ENCODE results near the gene NTPCR.
"Not testable (repeated sequence)": the region's sequence is repeated elsewhere in the genome, so short reads cannot be mapped to it uniquely, and the experiment has no call there.

The NTPCR gene, protein sequence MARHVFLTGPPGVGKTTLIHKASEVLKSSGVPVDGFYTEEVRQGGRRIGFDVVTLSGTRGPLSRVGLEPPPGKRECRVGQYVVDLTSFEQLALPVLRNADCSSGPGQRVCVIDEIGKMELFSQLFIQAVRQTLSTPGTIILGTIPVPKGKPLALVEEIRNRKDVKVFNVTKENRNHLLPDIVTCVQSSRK

GRCh38 chr1:232950197-232951176 lies at the start of gene NTPCR:
TSS of gene NTPCR (plus strand) at chr1:232950611. CDS start at chr1:232950711, 100 bp downstream.
- DNase-seq (ENCODE audit: low spot score), result peak; percentile 91

DNA sequence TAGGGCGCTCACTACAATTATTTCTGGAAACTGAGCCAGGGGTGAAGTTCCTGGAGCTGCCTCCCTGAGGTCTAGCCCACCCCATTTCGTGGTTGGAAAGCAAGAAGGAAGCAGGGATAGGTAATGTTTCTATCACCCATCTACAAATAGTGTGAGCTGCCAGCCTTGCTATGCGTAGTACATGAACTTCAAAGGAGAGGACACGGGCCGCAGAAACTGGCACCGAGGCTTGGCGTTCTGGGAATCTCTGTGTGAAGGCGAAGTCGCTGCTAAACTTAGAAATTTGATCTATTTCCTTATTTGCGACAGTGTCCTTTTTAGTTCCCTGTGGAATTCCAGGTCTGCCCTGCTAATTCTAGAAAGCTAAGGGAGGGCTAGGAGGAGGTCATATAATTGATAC lies 49.6 kb upstream of the NTPCR start:
- no peak for DNase-seq (ENCODE audit: low spot score)

DNA sequence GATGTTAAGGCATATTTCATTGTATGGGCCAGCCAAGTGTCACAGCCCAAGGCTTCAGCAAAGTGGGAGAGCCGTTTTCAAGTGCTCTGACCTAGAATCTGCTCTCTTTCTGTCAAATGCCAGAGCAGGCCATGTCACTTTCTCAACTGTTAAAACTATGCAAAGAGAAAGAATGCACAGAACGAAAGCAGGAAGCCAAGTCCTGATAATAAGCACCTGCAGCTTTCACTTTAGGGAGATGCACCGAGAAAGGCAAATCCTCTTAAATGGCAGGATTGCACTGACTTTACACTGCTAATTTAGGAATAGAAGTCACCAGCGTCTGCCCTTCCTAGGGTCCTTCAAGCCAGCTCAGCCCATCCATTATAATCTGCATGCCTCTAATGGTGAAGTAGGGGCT lies 49.2 kb upstream of the NTPCR start:
- DNase-seq (ENCODE audit: low spot score), result no peak

- DNase-seq (ENCODE audit: low spot score), result no peak
Observed at GRCh38 chr1:232902774-232903350, 47.5 kb upstream of the NTPCR start.

DNA sequence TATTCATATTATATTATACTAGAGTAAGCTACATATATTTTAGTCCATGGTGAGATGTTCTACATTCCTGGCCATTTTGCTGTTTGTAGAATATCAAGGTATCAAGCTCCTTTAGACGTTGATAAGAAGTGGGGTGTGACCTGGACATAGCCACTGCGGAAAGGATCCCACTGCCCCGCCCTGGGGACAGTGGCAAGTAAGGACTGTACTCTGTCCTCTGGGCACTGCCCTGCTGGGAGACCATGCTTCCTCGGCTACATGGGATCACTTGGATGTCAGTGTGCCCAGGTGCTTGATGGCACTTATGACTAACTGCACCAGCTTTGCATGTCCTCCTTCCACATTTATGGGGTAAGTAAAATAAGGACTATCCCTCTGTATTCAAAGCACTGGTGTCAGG lies 46.3 kb upstream of the NTPCR start:
- DNase-seq (ENCODE audit: low spot score), result no peak

DNA sequence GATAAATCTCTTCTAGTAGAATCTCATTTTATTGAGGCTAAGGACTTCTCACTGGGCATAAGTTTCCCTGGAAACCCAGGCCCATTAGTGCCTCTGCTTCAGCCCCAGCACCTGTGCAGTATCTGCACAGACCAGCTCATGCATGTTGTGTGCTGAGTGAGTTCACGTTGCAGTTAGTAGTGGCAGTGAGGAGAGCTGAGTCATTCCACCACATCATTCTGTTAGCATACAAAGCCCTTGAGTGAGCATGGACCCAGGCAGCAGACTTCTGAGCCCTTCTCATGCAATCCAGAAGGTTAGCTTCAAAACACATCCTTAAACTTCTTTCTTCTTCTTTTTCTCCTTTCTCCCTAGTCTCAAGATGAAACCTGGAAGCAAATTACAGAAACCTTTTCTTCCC lies 45.8 kb upstream of the NTPCR start:
- no peak for DNase-seq (ENCODE audit: low spot score)

GRCh38 chr1:232905331-232906034 lies 44.9 kb upstream of the NTPCR start:
- DNase-seq (ENCODE audit: low spot score), result no peak

DNA sequence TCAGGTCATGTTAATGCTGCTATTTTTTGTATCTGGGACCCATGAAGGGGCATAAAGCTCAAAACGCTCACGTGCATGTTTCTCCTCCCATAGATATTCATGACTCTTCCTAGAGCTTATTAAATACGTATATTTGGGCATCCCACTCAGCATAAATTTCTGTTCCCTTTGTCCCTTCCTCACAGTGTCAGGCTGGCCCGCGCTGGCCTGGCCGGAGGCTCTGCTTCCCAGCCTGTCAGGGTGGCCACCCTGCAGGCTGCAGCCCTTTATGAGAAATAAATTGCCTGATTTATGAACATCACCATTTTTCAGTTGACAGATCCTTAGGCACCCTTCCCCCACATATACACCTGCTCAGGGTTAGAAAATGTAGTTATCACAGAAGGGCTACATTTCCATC lies 44.0 kb upstream of the NTPCR start:
- no peak for DNase-seq (ENCODE audit: low spot score)

DNA sequence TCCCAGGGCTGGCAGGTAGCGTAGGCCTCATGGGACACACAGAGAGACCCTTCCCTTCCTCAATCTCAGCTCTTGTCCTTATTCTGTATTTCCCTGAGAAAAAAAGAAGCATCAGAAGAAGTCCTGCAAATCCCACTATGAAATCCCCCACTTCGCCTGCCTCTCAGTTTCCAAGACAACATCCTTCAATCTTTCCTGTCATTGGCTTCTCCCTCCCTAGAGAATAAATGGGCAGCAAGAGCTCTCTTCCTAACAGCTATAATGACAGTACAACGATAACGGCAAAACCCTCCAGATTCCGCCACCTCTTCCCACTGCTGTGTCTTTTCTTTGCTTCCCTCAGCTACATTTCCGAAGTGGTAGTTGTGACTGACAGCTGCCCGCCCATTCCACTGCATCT lies 41.6 kb upstream of the NTPCR start:
- DNase-seq (ENCODE audit: low spot score), result no peak

DNA sequence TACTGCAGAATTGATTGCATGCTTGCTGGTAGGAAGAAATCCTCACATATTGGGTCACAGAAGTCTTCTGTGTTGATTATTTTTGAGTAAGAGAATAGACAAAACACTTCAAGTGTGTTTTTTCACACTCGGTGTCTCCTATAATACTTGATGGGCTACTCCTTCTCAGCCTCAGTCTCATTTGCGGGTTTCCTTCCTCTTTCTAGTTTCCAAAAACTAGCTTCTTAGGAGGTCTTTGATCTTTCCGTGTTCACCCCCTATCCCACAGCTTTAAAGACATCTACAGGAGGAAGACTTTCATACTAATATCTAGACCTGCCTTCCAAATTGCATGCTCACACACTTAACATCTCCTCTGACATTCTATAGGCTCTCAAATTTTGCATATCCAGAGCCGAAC lies 40.7 kb upstream of the NTPCR start:
- DNase-seq (ENCODE audit: low spot score), result no peak

GRCh38 chr1:232911027-232911599 lies 39.3 kb upstream of the NTPCR start:
- DNase-seq (ENCODE audit: low spot score), result no peak

DNA sequence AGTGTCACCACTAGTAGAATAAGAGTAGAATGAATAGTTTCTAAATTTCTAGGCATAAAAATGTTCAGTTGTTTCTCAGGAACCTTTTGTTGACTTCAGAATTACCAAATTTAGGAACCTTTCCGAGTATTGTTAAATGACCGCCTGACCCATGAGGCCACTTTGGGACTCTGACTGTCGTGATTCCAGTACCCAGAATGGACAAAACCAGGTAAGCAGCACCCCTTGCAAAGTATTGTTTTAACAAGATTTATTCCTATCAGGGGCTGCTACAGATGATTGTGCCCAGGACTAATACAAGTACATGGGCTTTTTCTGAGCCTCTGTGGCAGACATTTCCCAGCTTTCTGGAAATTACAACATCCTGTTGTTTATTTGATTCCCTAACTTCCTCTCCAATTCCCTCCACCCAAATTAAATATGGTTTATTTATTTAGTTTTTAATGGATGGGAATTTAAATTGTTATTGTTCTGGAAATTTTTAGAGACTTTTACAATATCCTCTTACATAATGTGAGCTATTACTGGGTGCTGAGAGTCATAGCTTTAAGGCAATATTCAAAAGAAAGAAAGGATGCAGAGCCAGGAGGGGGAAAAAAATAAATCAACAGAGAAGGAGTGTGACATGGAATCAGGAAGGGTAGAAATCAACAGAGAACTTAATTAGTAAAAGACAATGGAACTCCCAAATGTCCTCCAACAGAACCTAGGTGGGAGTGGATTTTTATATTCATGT lies 37.4 kb upstream of the NTPCR start:
- DNase-seq (ENCODE audit: low spot score), result no peak

DNA sequence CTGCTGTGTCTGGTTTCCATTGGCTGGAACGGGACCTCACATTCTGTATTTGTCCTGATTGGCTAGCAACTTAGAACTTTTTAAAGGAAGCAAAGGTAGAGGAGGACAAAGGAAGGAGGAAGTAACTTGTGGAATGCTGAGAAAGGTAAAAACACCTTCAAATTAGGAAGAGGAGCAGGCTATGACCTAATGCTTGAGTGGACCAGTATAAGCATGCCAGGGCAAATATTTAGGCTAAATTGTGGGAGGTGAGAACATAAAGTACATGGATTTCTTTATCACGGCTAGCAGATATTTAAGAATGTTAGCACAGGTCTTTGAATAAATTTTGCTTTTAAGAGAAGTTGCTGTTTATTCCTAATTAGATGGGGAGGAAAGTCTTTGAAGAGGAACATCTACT lies 36.1 kb upstream of the NTPCR start:
- DNase-seq (ENCODE audit: low spot score), result not testable (repeated sequence)

DNA sequence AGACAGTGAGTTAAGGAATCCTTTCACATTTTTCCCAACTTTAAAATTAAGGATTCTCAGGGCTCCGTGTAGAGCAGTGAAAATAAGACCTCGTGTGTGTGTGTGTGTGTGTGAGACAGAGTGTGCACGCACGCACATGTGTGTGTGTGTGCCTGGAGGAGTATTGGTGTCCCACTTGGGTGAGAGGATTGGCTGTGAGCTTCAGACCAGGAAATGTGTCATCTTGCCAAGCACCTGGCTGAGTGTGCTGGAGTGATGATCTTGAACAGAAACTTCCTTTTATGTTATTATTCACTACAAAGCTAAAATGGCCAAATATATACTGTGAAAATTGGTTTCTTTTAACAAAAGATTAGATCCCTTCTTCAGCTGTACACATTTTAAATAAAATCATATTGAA lies 35.2 kb upstream of the NTPCR start:
- DNase-seq (ENCODE audit: low spot score), result no peak

DNA sequence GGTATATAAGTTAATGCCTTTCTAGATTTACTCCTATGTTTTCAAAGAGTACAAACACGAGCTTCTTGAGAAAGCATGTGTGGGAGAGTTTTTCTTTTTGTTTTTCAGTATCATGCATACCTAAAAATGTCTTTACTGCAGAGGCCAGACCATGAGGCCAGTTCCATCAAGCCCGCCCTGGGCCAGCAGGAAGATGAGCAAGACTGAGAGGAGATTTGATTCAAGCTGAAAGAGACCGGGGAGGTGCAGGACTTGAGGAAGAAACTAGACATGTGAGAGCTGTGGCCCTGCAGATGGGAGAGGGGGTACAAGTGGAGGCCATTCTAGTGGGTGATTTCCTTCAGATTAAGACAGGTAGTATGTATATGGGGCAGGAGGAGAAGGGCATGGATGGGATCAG lies 33.4 kb upstream of the NTPCR start:
- DNase-seq (ENCODE audit: low spot score), result no peak

DNA sequence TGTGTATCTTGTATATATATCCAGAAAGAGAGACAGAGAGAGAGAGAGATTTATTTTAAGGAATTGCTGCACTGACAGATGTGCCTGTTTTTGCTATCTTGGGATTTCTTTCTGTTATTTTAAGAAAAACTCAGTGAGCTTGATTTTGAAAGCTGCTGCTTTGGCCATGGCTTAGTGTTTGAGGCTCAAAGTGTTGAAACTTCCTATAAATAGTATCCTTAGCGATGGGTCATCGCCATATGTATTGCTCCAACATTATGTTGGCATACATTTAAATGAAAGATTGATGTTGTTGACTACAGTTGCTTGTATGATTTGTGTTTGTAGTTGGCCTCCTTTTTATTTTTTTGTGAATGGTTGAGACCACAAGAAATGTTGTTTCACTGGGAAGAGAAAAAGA lies 29.0 kb upstream of the NTPCR start:
- no peak for DNase-seq (ENCODE audit: low spot score)

GRCh38 chr1:232922485-232922884 lies 27.9 kb upstream of the NTPCR start:
- no peak for DNase-seq (ENCODE audit: low spot score)

GRCh38 chr1:232923739-232924386 lies 26.5 kb upstream of the NTPCR start:
- no peak for DNase-seq (ENCODE audit: low spot score)

DNA sequence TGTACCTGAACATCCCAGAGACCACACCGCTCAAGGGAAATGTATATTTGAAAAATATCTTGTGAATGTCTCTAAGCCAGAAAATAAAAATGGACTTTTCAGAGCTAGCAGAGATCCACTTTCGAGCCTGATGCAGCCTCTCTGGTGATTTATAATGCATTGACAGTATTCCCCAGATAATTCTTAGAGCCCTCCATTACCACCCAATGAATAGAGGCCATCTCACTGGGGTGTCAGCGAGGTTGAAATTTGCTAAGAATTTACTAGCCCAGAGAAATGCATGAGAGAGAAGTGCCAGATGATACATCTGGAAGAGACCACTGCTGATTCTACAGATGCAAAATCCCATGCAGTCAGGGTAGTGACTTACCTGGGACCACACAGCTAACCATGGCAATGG lies 25.5 kb upstream of the NTPCR start:
- no peak for DNase-seq (ENCODE audit: low spot score)

DNA sequence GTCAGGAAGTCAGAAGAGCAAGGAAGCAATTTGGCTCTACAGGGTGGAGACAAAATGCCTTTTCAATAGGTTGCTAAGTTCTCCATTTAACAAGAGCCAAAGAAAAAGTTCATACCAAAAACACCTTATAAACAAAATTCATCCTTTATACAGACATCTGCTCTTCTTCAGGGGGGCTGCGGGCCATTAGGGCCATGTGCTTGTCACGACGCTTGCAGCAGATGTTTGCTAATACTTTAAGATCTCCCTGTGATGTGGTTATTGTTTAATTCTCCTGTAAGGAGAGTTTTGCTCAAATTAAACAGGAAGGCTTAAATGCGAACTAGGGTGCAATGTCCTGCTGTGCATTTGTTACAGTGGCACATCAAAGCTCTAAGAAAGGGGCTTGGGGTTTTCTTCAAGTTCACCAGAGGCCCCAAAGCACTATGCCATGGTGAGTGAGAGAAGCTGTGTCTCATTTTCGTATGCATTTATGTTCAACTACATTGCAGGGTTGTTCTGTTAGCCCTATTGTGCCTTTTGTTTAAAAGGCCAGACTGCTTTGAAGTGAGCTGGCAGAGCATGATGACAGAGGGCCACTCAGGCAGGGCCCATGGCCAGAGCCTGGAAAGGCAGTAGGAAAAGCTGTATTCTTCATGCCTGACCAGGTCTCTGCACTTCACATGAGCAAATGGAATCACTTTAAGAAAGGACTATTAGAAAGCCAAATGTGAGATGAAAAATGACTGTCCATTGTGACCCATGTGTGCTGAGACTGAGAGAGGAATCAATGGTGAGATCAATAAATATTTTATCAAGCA lies 24.8 kb upstream of the NTPCR start:
- no peak for DNase-seq (ENCODE audit: low spot score)

Measured in cerebellar cortex (tissue), 1 donor.